VCaP (cell line): ENCODE measurements around the gene BRD3OS.

ENCODE experiments used
- H3K27ac ChIP-seq: fragments of 450-650 bp; 2 replicates; pipeline ENCODE4 v1.5.1; 2017
- CTCF ChIP-seq: fragments of 450-650 bp; conservative IDR thresholded peaks from 2 replicates; pipeline ENCODE4 v1.5.1; 2017; ENCODE audit warnings: mild to moderate bottlenecking, moderate library complexity

Gene BRD3OS

DNA sequence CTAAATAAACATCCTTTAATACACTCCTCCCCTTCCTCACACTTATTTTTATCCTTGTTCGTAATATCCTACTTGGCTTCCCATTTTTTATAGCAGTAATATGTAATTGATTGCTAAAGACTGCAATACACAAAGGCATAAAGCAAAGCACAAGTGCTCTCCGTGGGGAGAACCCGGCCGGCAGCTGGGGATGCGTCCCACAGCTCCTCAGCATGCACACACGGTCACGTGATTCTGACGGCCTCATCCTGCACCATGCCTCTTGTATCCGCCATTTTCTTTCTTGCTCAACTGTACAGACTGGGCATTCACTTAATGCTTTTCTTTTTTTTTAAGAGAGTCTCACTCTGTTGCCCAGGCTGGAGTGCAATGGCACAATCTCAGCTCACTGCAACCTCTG, 2.8 kb downstream of the BRD3OS start:
- no peak overlapping the region for H3K27ac ChIP-seq
- no peak for TF ChIP-seq CTCF

- TF ChIP-seq CTCF = no peak
Measured at GRCh38 chr9:134028575-134029247, 3.4 kb downstream of the BRD3OS start.

DNA sequence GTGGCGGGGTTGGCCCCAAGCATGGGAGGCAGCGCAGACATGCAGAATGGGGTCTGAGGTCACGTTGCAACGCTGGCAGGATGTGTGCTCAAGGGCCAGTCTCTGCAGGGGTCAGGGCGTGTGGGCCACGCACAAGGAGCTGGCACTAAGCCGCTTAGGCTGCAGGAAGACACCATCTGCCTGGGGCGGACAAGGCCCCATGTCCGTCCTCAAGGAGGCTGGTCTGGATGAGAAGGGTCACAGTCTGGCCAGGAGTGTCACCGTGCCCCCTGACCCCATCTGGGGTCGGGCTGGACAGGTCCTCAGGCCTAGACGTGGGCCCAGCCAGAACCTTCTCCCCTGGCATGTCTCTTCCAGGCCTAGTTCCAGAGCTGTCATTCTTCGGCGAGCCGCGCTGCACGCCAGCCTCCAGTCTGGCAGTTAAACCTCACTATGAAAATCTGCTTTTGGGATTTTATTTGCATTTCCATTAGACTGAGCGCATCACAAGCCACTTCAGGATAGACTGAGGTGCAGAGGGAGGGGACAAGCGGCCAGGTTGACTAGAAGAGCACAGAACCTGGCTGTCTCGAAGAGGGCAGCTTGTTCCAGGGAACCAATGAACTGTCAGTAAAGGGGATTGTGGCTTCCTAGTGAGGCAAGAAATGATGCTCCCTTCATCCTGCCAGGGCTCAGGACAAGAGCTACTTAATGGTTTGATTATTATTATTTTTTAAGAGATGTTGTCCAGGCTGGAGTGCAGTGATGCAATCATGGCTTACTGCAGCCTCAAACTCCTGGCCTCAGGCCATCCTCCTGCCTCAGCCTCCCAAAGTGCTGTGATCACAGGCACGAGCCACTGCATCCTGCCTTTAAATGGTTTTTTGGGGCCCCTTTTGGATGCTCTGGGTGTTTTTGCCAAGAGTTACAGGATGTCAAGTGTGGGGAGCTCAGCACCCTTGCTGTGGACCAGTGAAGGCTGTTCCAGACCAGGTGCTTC, 4.3 kb downstream of the BRD3OS start:
- H3K27ac ChIP-seq = no peak overlapping the region
- TF ChIP-seq CTCF = no peak

More at GRCh38 chr9:134028575-134029247, 3.4 kb downstream of the BRD3OS start:
- no peak overlapping the region for H3K27ac ChIP-seq

DNA sequence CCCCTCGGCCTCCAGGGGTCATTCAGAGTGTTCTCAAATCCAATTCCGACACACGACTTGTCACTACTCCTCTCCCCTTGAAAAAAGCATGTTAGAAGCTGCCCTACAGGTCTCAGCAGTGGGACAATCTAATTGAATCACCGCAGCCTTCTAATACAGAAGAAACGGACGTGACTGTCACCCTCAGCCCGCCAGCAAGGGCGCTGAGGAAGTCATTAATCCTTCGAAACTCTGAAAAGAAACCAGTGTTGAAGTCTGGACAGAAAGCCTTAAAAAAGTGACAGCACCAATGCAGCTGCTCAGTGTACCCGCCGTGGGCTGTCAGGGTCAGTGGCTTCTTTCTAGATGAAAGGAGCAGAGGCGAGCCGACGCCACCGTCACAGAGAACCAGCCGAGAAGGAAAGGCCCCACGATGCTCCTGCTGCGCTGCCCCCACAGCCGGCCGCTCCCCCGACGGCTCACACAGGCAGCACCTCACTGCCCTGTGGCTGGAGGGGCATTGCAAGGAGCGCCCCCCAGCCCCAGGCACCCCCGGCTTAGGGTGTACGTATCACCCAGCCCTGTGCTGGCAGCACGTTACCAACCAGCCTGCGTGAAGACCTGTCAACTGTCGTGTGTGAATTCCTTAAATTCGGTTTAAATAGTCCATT, 5.7 kb downstream of the BRD3OS start:
- no peak for TF ChIP-seq CTCF
- no peak overlapping the region for H3K27ac ChIP-seq

GRCh38 chr9:134031783-134032182, 6.5 kb downstream of the BRD3OS start:
- H3K27ac ChIP-seq = no peak overlapping the region
- no peak for TF ChIP-seq CTCF

- no peak for TF ChIP-seq CTCF
- no peak overlapping the region for H3K27ac ChIP-seq
Measured at GRCh38 chr9:134032456-134033222, 7.4 kb downstream of the BRD3OS start.
